HG03565 (cell line): Measurements from ENCODE around the gene RNF5.
"Not testable (repeated sequence)": the region's sequence is repeated elsewhere in the genome, so short reads cannot be mapped to it uniquely, and the experiment has no call there.

Experiments
- ATAC-seq: cut with Tn5 transposase; IDR thresholded peaks from one replicate; pipeline ENCODE4 v1.9.1; 2021; ENCODE audit warnings: mild to moderate bottlenecking, moderate library complexity; ENCODE audit not compliant: unreplicated experiment

The RNF5 gene

GRCh38 chr6:32175322-32175710 lies 2.9 kb upstream of the RNF5 start:
- no peak for ATAC-seq

DNA sequence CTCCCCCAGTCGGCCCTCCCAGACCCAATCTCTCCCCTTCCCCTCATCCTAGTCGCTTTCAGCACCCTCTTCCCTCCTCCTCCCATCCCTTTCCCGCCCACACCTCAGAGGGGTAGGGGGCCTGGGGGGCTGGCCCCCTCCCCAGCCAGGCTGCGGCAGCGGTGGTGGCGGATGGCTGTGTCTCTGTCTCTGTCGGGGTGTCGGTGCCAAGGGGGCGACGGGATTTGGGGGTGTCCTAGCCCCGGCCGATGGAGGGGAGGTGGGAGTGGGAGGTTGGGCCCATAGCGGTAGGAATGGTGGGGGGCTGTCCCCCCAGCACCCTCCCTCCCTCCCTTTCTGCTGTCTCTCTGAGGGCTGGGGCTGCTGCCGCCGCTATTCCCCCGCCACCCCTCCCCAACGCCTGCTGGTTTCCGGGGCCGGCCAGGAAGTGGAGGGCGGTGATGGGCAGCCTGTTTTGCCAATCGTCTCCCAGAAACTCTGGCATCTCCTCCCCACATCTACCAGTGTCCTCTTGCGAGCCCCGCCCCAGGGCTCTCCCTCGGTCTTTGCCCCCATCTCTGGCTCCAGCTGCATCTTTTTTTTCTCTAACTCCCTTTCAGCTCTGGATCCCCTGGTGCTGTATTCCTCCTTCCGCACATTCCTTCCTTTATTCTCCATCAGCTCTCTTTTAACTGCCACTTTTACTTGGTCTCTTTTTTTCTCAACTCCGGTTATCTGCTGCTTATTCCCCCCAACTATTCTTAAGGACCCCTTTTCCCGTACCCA lies 2.3 kb upstream of the RNF5 start, which contains the start of gene AGPAT1:
AGPAT1 (minus strand) TSS at position 374 of the 765 bp plus-strand sequence. CDS start 4,588 bp downstream, outside the sequence.
- ATAC-seq: peak; percentile 23

GRCh38 chr6:32176476-32177182 lies 1.6 kb upstream of the RNF5 start:
- ATAC-seq: no peak

DNA sequence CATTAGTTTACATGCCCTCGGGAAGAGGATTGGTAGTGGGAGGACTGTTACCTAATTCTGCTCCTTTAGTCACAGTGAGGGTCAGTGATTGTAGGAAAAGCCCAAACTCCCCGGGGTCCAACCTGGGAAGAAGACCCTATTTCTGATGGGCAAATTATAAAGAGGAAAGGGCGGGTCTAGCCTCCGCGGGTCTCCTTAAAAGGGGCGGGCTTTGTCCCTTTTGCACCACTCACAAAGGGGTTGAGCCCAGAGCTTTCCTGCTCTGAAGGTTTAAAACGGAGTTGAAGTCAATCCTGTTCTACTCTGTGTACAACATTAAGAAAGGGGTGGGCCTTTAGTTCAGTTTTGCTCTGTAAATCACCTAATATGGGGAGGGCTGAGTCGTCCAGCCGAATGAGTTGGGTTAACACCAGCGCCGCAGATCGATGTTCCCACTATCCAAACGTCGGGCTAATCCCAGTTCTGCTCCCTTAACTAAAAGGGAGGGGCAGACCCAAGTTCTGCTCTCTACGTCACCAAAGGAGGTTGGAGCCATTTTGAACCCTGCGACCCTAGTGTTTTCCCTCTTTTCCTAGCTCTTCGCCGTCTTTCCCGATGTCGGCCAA lies 920 bp upstream of the RNF5 start:
- no peak for ATAC-seq

DNA sequence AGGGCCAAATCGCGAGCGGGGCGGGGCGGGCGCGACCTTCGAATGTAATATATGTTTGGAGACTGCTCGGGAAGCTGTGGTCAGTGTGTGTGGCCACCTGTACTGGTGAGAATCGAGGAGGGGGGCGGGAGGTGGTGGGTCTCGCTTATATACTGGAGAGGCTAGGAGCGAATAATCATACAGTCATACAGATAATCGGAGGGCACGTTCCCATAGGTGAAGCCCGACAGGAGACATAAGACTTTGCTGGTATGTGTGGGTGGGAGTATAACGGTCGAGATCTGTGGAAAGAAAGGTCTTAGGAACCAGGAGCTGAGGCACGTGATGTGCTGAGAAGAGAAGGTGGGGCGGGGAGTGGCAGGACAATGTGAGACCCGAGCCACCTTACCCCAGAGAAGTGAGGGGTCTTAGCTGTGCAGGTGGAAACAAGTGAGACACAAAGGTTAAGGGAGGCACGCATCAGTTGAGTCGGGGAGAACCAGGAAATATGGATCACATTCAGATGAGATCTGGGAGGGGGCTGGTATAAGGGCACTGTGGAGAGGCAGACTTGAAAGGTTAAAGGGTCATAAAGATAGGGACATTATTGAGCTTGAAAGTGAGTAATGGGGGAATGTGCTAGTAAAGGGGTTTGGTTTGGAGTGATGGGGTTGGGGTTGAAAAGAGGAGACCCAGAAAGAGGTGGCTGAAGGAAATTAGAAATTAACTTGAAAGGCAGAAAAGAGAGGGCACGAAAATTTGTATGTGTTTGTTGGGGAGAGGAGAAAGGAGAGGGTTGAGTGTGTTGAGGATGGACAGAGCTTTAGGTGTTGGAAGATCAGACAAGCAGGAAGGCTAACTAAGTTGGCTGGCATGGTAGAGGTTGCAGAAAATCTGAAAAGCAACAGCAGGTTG lies 589 bp downstream of the RNF5 start:
- ATAC-seq: no peak

DNA sequence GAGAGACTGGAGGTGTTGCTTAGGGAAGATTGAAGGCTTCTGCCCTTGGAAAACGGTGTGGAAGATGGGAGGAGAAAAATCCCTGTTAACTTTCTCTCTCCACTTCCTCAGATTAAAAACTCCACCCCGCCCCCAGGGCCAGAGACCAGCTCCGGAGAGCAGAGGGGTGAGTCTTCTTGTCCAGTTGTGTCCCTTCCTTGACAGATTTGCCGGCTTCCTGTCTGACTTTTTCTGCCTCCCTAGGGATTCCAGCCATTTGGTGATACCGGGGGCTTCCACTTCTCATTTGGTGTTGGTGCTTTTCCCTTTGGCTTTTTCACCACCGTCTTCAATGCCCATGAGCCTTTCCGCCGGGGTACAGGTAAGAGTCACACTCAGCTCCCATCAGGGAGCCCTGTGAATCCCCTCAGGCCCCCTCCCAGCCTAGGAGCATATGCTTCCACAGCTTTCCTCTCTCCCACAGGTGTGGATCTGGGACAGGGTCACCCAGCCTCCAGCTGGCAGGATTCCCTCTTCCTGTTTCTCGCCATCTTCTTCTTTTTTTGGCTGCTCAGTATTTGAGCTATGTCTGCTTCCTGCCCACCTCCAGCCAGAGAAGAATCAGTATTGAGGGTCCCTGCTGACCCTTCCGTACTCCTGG lies 1.7 kb downstream of the RNF5 start:
- no peak for ATAC-seq

DNA sequence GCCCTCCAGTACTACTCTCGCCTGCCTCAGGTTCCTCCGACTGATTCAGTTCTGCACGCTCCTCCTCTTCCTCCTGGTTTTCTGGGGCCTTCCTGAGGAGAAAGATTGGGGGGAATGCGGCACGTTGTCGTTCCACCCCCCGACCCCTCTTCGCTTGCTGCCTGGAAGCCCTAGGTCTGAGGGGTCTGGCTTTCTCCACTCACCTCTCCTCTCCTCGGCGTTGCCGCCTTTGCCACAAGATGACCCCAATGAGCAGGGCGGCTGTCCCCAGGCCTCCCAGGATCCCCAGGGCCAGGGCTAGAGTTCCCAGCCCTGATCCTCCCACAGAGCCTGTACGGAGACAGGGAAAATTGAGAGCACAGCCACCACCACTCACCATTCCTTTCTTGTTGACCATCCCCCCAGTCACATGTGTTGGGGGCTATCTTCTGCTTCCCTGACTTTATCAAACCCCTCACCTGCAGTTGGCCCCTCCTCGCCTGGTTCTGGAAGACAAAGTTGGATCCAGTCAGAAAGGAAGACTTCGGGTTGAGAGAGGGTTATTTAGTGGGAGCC lies 3.0 kb downstream of the RNF5 start:
- no peak for ATAC-seq

- ATAC-seq: no peak
Observed at GRCh38 chr6:32181915-32182529, 3.8 kb downstream of the RNF5 start.

DNA sequence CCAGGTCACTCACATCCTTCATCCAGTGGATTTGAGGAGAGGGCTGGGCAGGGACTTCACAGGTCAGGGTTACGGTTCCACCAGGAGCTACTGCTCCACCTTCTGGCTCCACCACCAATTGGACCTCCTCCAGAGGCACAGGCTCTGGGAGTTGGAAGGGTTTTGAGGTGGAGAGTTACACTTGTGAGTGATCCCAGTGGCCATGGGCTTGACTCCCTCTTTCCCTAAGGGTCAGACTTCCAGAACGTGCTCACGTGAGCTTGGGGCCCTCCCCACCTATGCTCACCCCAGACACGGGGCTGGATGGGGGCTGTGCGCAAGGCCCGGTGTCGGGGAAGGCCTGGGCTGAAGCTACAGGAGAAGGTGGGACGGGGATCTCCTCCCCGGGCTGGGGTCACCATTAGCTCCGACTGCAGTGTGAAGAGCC lies 4.4 kb downstream of the RNF5 start:
- ATAC-seq: no peak

DNA sequence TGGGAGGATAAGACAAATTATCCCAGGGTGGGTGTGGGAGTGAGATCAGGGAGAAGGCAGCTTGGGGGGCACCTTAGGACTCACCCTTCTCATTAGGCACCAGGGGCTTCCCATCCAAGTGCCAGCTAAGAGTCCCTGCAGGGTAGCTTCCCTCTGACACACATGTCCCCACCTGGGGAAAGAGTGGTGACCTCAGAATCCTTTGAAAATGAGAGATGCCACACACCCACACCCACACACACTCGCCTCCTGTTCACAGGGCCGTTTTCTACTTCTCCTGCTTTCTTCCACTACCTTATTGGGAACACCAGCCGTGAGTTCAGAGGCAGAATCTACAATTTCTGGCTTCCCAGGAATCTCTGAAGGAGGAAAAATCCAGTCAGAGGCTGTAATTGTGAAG lies 4.8 kb downstream of the RNF5 start:
- ATAC-seq: no peak

DNA sequence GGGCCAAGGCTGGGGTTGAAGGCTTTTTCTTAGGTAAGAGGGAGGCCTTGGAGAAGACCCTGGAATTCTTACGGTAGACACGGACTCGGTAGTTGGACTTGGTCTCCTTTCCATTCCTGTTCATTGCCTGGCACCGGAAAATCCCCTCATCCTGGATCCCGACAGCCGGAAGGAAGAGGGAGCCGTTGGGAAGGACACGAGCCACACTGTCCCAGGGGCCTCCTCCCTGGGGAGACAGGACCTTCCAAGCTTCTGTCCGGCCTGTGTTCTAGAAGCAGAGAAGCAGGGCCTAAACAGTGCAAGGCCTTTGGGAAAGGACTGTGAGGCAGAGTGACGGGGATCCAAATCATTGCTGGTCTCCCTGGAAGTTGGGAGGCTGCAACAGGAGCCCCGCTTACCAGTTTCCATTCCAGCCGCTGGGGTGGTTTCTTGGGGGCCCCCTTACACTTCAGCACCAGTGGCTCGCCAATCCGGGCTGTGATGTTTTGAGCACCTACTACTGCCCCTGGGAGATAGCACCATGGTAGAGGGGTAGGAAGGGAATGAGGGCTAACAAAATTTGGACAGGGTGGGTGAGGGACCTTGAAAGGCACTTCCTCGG lies 5.4 kb downstream of the RNF5 start:
- no peak for ATAC-seq

DNA sequence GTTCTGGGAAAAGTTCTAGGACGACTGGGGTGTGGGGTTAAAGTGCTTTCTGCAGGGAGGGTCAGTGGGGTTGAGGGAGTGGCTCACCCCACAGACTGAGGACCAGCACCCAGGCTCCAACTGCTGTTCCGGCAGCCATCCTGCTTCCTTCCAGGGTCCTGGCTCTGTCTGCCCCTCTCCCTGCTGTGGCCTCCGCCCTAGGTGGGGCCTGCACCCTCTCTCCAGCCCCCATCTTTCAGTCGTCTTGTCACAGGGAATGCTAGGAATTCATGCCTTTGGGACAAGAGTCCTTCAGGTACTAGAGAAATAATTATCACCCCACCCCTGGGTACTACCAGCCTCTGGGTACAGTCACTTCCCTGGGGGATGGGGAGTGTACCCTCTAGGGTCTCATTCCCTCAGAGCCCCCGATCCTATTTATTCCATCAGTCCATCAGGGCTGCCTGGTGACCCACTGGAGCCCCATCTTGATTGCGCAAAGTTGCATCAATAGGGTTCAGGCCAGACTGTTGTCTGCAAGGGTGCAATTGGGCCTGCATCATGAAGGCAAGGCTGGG lies 6.0 kb downstream of the RNF5 start, which contains the start of gene AGER:
AGER (minus strand) TSS at position 170 of the 557 bp plus-strand sequence; CDS start at position 139, 31 bp downstream.
- ATAC-seq: no peak

DNA sequence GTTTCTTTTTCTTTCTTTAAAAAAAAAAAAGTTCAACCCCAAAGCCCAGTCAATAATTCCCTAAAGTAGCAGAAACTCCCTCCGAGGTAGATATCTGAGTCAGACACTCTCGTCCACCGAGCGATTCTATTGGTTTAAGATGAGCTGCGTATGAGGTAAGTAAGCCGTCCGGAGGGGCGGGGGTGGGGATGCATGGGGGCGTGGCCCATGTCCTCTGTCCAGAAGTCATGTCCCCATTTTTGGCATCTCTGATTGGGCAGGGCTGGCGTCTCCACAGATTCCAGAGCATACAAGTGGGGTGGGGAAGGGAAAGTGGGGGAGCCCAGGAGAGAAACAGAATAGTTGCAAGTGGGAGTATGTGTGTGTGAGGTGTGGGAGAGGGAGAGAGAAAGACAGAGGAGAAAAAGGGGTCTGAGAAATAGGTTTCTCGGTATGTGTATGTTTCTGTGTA lies 7.5 kb downstream of the RNF5 start:
- ATAC-seq: not testable (repeated sequence)

DNA sequence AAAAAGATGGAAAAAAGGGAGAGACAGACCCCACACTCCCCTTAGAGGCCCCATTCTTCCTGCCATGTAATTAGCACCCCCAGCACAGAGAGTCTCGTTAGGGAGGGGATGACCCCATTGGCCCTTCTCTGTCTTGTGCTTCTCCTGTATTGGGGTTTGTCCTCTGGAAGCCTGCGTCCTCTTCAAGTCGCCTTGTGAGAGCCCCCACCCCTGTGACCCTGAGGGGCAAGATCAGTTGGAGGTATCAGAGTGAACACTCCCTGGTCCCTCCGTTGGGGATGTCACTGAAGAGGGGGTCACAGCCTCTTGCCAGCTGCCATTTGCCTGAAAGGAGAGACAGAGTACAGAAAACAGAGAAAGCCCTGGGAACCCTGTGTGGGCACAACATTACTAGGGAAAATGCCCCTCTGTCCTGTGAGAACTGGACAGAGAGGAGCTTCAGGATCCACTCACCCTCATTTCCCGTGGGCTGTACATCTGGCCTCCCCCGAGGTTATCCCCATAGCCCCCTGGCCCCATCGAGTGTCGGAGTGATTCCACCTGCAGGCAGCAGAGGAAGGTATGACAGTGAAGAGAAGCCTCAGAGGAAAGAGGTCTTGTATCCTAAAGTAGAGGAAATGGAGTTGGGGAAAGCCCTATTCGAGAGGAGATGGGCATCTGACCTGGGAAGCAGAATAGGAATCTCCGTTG lies 8.1 kb downstream of the RNF5 start:
- ATAC-seq: not testable (repeated sequence)

DNA sequence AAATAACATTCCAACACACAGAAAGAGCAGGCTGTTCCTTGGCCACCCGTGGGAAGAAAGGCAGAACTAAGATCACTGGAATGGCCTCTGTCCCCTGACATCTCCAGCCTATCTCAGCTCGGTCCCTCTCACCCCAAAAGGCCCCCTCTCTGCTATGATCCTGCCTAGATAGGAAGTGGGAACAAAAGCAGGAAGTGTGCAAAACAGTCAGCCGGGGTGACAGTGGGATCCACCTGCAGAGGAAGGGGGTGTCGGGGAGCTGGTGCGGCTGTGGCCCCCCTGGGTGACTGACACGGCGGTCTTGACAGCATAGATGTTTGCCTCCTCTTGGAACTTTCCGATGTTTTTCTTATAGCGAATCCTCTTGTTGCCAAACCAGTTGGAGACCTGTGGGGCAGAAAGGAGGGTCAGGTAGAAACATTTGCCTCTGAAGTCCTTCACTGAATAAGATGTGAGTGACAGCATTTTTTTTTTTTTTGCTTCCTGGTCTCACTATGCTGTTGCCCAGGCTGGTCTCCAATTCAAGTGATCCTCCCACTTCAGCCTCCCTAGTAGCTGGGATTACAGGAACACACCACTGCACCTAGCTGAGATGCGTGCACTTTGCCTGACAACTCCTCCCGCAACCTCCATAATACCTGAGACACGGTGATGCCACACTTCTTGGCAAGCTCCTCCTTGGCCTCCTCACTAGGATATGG lies 9.0 kb downstream of the RNF5 start:
- no peak for ATAC-seq

DNA sequence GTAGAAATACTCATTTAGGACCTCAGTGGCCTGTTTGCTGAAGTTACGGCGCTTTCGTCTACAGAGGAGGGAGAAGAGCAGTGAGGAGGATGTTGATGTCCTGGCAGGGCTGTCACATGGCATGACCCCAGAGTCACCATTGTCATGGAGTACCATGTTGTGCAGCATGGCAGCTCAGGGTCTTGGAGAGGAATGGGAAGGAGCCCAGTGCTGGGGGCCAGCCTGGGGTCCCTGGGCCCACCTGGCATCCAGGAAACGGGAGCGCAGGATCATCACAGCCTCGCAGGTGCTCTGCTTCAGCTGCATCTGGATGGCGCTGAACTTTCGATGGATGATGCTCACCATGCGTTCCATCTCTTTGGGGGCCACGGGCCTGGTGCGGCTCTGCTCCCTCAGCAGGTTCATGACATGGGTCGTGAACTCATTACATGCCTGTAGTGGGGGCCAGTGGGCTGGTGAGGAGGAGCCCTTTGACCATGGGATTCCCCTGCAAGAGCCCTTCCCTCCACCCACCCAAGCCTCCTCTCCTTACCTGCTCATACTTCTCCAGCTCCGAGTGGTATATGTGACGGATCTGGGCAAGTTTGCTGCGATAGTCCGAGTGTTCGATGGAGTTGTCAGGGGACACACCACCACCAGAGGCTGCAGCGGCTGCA lies 9.6 kb downstream of the RNF5 start:
- ATAC-seq: not testable (repeated sequence)
